Uterus (tissue), 4 donors: Measurements from ENCODE around the gene ASH1L. TPM values are rescaled to one million over a fixed set of nuclear protein-coding genes. Genes with fewer than 3 reads are reported as not detected.

Experiments
- DNase-seq, 2 donors: peaks; one replicate each; pipeline ENCODE4 v3.0.0-alpha.2; 2019 to 2020
- H3K27ac ChIP-seq, 2 donors: fragments of 200-600 bp; sonication (generic); 1 replicate in 1 of 2; 2 replicates in 1 of 2; pipeline ENCODE4 v1.5.1; 2016 to 2018
- H3K27me3 ChIP-seq, 2 donors: fragments of 200-600 bp; sonication (generic); one replicate each; pipeline ENCODE4 v1.5.1; 2018 to 2019; ENCODE audit warnings: control low read depth in 1 of 2
- H3K36me3 ChIP-seq, 2 donors: fragments of 200-600 bp; sonication (generic); one replicate each; pipeline ENCODE4 v1.5.1; 2019; ENCODE audit warnings: control low read depth in 1 of 2
- H3K4me1 ChIP-seq, 2 donors: fragments of 200-600 bp; sonication (generic); one replicate each; pipeline ENCODE4 v1.5.1; 2018 to 2019; ENCODE audit warnings: control low read depth in 1 of 2
- H3K4me3 ChIP-seq, 2 donors: fragments of 200-600 bp; sonication (generic); 1 replicate in 1 of 2; 2 replicates in 1 of 2; pipeline ENCODE4 v1.5.1; 2018 to 2019; ENCODE audit warnings: mild to moderate bottlenecking in 1 of 2
- H3K9me3 ChIP-seq, 2 donors: fragments of 200-600 bp; sonication (generic); one replicate each; pipeline ENCODE4 v1.5.1; 2019; ENCODE audit warnings: control low read depth in 1 of 2
- POLR2A ChIP-seq, 2 donors: fragments of 450-650 bp; IDR thresholded peaks; one replicate each; pipeline ENCODE4 v1.6.1; 2016; ENCODE audit warnings: antibody characterized with exemption in 2 of 2, mild to moderate bottlenecking in 1 of 2, moderate library complexity in 1 of 2
- intact Hi-C: fragments of 100-400 bp; cut with DNase I; formaldehyde crosslinking; loops from one replicate; pipeline ENCODE4 v1.15.1; 2023; ENCODE audit warnings: low total_unique reads
- total RNA-seq, 4 donors: library from RNA; depleted of rRNA in 3 of 4; stranded (reverse); fragments of >200 nt in 3 of 4; gene quantifications; one replicate each; pipeline versions ENCODE4 v1.1.0 to v1.2.4, GENCODE V29; 2014 to 2023
- TF ChIP-seq, protein P1 (sequence below), 4 experiments: fragments of 200-600 bp in 2 of 4; fragments of 450-650 bp in 2 of 4; sonication (generic) in 2 of 4; IDR thresholded peaks; one replicate each; pipeline ENCODE4 v1.5.1; 2016 to 2019; ENCODE audit warnings: antibody characterized with exemption in 4 of 4, mild to moderate bottlenecking in 2 of 4, moderate library complexity in 1 of 4
- donor health status: DM: yes; HTN: yes; CAD: no.

Gene ASH1L
- total RNA-seq, 4 donors from 2014 or later = 48.9 to 159 (median 99.8) TPM

GRCh38 chr1:155326631-155327037 is 236.0 kb downstream of the ASH1L start:
- Histone ChIP-seq H3K36me3 (no peaks in the 10 kb centered on the region), H3K4me1 (peaks cover 8 to 10% of the 10 kb centered on the region in 2 donors), H3K9me3 (no peaks in the 10 kb centered on the region), H3K27ac (no peak overlapping the region), H3K4me3 (no peak overlapping the region), H3K27me3 (no peaks in the 10 kb centered on the region)
- no peak for DNase-seq
- no peak for TF ChIP-seq POLR2A (IDR thresholded peaks at IDR 0.05)
- TF ChIP-seq, protein P1, sequence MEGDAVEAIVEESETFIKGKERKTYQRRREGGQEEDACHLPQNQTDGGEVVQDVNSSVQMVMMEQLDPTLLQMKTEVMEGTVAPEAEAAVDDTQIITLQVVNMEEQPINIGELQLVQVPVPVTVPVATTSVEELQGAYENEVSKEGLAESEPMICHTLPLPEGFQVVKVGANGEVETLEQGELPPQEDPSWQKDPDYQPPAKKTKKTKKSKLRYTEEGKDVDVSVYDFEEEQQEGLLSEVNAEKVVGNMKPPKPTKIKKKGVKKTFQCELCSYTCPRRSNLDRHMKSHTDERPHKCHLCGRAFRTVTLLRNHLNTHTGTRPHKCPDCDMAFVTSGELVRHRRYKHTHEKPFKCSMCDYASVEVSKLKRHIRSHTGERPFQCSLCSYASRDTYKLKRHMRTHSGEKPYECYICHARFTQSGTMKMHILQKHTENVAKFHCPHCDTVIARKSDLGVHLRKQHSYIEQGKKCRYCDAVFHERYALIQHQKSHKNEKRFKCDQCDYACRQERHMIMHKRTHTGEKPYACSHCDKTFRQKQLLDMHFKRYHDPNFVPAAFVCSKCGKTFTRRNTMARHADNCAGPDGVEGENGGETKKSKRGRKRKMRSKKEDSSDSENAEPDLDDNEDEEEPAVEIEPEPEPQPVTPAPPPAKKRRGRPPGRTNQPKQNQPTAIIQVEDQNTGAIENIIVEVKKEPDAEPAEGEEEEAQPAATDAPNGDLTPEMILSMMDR (IDR thresholded peaks at IDR 0.05) = no peak
- intact Hi-C loops = no loop called here

DNA sequence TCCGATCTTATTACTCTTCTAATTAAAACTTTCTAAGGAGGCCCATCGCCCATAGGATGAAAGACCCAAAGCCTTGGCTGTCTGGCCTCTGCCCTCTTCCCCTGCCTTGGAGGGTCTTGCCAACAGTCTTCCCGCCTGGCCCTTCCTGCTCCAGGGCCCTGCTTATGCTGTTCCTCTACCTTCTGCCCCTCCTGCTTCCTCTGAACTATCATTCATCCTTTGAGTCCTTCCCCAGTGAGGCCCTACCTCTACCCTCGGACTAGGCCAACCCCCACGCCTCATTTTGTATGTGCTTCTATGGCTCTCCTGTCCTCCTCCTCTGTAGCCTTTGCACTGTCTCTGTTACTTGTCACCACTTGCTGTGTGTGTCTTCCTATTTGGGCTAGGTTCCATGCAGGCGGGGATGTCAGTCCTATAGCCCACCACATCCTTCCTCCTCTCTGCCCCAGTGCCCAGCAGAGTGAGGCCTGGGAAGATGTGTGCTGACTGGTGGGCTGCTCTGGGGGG is 236.5 kb downstream of the ASH1L start:
- H3K36me3 ChIP-seq = no peaks in the 10 kb centered on the region
- TF ChIP-seq, protein P1 (IDR thresholded peaks at IDR 0.05) = no peak
- no peak for TF ChIP-seq POLR2A (IDR thresholded peaks at IDR 0.05)
- peaks cover 8 to 13% of the 10 kb centered on the region in 2 donors for H3K4me1 ChIP-seq
- no peak overlapping the region for H3K4me3 ChIP-seq
- intact Hi-C loops = no loop called here
- H3K27me3 ChIP-seq = no peaks in the 10 kb centered on the region
- DNase-seq = no peak
- no peak overlapping the region for H3K27ac ChIP-seq
- no peaks in the 10 kb centered on the region for H3K9me3 ChIP-seq

GRCh38 chr1:155325603-155325893 is 237.1 kb downstream of the ASH1L start:
- Histone ChIP-seq H3K4me1 (peaks cover 8 to 13% of the 10 kb centered on the region in 2 donors), H3K36me3 (no peaks in the 10 kb centered on the region), H3K9me3 (no peaks in the 10 kb centered on the region), H3K4me3 (peak overlapping the region in 1 of 2 donors; percentile 72), H3K27ac (peak overlapping the region; percentile 97 to 99), H3K27me3 (no peaks in the 10 kb centered on the region)
- no peak for TF ChIP-seq POLR2A (IDR thresholded peaks at IDR 0.05)
- TF ChIP-seq, protein P1 (IDR thresholded peaks at IDR 0.05) = no peak
- no peak for DNase-seq
- intact Hi-C loops = no loop called here

- H3K4me3 ChIP-seq = peak overlapping the region; percentile 72 to 86
- H3K27me3 ChIP-seq = no peaks in the 10 kb centered on the region
- intact Hi-C loops = loop anchor here (5.0 kb wide), 1 partner anchor 48 kb away; the partner anchor contains the start of gene HCN3
- peaks cover 8 to 17% of the 10 kb centered on the region in 2 donors for H3K4me1 ChIP-seq
- H3K27ac ChIP-seq = peak overlapping the region; percentile 97 to 99
- DNase-seq = peak; percentile 59 to 64
- no peaks in the 10 kb centered on the region for H3K36me3 ChIP-seq
- no peaks in the 10 kb centered on the region for H3K9me3 ChIP-seq
- TF ChIP-seq, protein P1 (IDR thresholded peaks at IDR 0.05) = peak; percentile 12 to 48 (median 38)
- no peak for TF ChIP-seq POLR2A (IDR thresholded peaks at IDR 0.05)
Observed at GRCh38 chr1:155324717-155325602, 237.6 kb downstream of the ASH1L start.
